H9 (cell line): Measurements from ENCODE around the gene AKAP11. TPM values are rescaled to one million over a fixed set of nuclear protein-coding genes. Genes with fewer than 3 reads are reported as not detected.

Source experiments
- DNase-seq: peaks from one replicate; pipeline ENCODE4 v3.0.0-alpha.2; 2017
- H2AFZ ChIP-seq: one replicate; pipeline ENCODE4 v1.6.1; 2013; ENCODE audit warnings: mild to moderate bottlenecking, low read length, control low read depth, moderate library complexity
- H2AK5ac ChIP-seq: 2 replicates; pipeline ENCODE4 v1.6.1; 2013; ENCODE audit warnings: low read length, control low read depth, mixed read lengths; ENCODE audit not compliant: insufficient read length
- H2BK120ac ChIP-seq: one replicate; pipeline ENCODE4 v1.6.1; 2013; ENCODE audit warnings: low read depth, mild to moderate bottlenecking, low read length, control low read depth, inconsistent platforms; ENCODE audit not compliant: poor library complexity, severe bottlenecking
- H2BK12ac ChIP-seq: 2 replicates; pipeline ENCODE4 v1.6.1; 2013; ENCODE audit warnings: low read length, control low read depth, mixed read lengths, low read depth; ENCODE audit not compliant: insufficient read length
- H2BK15ac ChIP-seq: 2 replicates; pipeline ENCODE4 v1.6.1; 2013; ENCODE audit warnings: low read depth, low read length, control low read depth
- H2BK20ac ChIP-seq: one replicate; pipeline ENCODE4 v1.6.1; 2013; ENCODE audit warnings: low read depth, mild to moderate bottlenecking, low read length, control low read depth, inconsistent platforms; ENCODE audit not compliant: poor library complexity, severe bottlenecking
- H2BK5ac ChIP-seq: 2 replicates; pipeline ENCODE4 v1.6.1; 2013; ENCODE audit warnings: low read length, control low read depth, mixed read lengths; ENCODE audit not compliant: insufficient read length
- H3K14ac ChIP-seq: 2 replicates; pipeline ENCODE4 v1.6.1; 2013; ENCODE audit warnings: low read length, control low read depth; ENCODE audit not compliant: insufficient read depth
- H3K18ac ChIP-seq: 2 replicates; pipeline ENCODE4 v1.6.1; 2013; ENCODE audit warnings: low read depth, mild to moderate bottlenecking, mixed read lengths, low read length, control low read depth; ENCODE audit not compliant: insufficient read length
- H3K23ac ChIP-seq: 2 replicates; pipeline ENCODE4 v1.6.1; 2013; ENCODE audit warnings: low read length, control low read depth, mixed read lengths, low read depth; ENCODE audit not compliant: insufficient read length
- H3K23me2 ChIP-seq: 2 replicates; pipeline ENCODE4 v1.6.1; 2013; ENCODE audit warnings: low read depth, mild to moderate bottlenecking, mixed read lengths, low read length, control low read depth; ENCODE audit not compliant: insufficient read length, poor library complexity, severe bottlenecking
- H3K27ac ChIP-seq: 2 replicates; pipeline ENCODE4 v1.5.1; 2013; ENCODE audit warnings: low read length, control low read depth, mixed read lengths, low read depth; ENCODE audit not compliant: insufficient read length
- H3K27me3 ChIP-seq: 2 replicates; pipeline ENCODE4 v1.6.1; 2013; ENCODE audit warnings: low read length, control low read depth, inconsistent platforms; ENCODE audit not compliant: insufficient read depth
- H3K4ac ChIP-seq: 2 replicates; pipeline ENCODE4 v1.6.1; 2013; ENCODE audit warnings: low read depth, mild to moderate bottlenecking, control low read depth, inconsistent platforms, low read length, moderate library complexity
- H3K4me1 ChIP-seq: 2 replicates; pipeline ENCODE4 v1.6.1; 2013; ENCODE audit warnings: low read length, control low read depth, inconsistent platforms; ENCODE audit not compliant: insufficient read depth
- H3K4me2 ChIP-seq: 2 replicates; pipeline ENCODE4 v1.6.1; 2013; ENCODE audit warnings: low read length, control low read depth, mixed read lengths; ENCODE audit not compliant: insufficient read length, insufficient read depth
- H3K56ac ChIP-seq: 2 replicates; pipeline ENCODE4 v1.6.1; 2013; ENCODE audit warnings: low read depth, mild to moderate bottlenecking, mixed read lengths, low read length, control low read depth; ENCODE audit not compliant: insufficient read length
- H3K79me1 ChIP-seq: 2 replicates; pipeline ENCODE4 v1.6.1; 2013; ENCODE audit warnings: low read depth, mild to moderate bottlenecking, moderate library complexity, low read length, control low read depth, inconsistent platforms; ENCODE audit not compliant: insufficient read depth, poor library complexity, severe bottlenecking
- H3K79me2 ChIP-seq: 2 replicates; pipeline ENCODE4 v1.6.1; 2013; ENCODE audit warnings: low read length, control low read depth, inconsistent platforms; ENCODE audit not compliant: insufficient read depth
- H3K9ac ChIP-seq: 2 replicates; pipeline ENCODE4 v1.6.1; 2013; ENCODE audit warnings: low read length, control low read depth, mixed read lengths; ENCODE audit not compliant: insufficient read length; ENCODE audit errors: extremely low read depth
- H3K9me3 ChIP-seq: one replicate; pipeline ENCODE4 v1.6.1; 2013; ENCODE audit warnings: low read depth, low read length, inconsistent platforms; ENCODE audit not compliant: control insufficient read depth
- H3T11ph ChIP-seq: one replicate; pipeline ENCODE4 v1.6.1; 2013; ENCODE audit warnings: mild to moderate bottlenecking, low read length, control low read depth, inconsistent platforms
- H4K20me1 ChIP-seq: one replicate; pipeline ENCODE4 v1.6.1; 2013; ENCODE audit not compliant: control insufficient read depth, insufficient read length, insufficient read depth
- H4K5ac ChIP-seq: 2 replicates; pipeline ENCODE4 v1.6.1; 2013; ENCODE audit warnings: low read depth, mild to moderate bottlenecking, mixed read lengths, low read length, control low read depth; ENCODE audit not compliant: insufficient read length
- H4K8ac ChIP-seq: replicated peaks from 2 replicates; pipeline ENCODE4 v1.6.1; 2013; ENCODE audit warnings: low read length, control low read depth, mixed read lengths, low read depth; ENCODE audit not compliant: insufficient read length
- H4K91ac ChIP-seq: 2 replicates; pipeline ENCODE4 v1.6.1; 2013; ENCODE audit warnings: low read depth, mild to moderate bottlenecking, moderate library complexity, mixed read lengths, low read length, control low read depth; ENCODE audit not compliant: insufficient read length
- H3K27ac Mint-ChIP-seq, 3 experiments: 2 replicates in 2 of 3; 3 replicates in 1 of 3; pipeline ENCODE4 v1.8.0; 2020 to 2021; ENCODE audit warnings: mixed read lengths in 3 of 3, mild to moderate bottlenecking in 1 of 3, moderate library complexity in 1 of 3
- H3K27me3 Mint-ChIP-seq: 2 replicates; pipeline ENCODE4 v1.8.0; 2021; ENCODE audit warnings: low read depth, mild to moderate bottlenecking, moderate library complexity, mixed read lengths
- H3K36me3 Mint-ChIP-seq, 3 experiments: 2 replicates in 2 of 3; 3 replicates in 1 of 3; pipeline ENCODE4 v1.8.0; 2020 to 2021; ENCODE audit warnings: low read depth in 3 of 3, mixed read lengths in 3 of 3; ENCODE audit not compliant: insufficient read depth in 1 of 3
- H3K4me1 Mint-ChIP-seq, 2 experiments: 2 replicates each; pipeline ENCODE4 v1.8.0; 2020; ENCODE audit warnings: mixed read lengths in 2 of 2
- H3K4me3 Mint-ChIP-seq, 2 experiments: 2 replicates in 1 of 2; 3 replicates in 1 of 2; pipeline ENCODE4 v1.8.0; 2020 to 2021; ENCODE audit warnings: mild to moderate bottlenecking in 2 of 2, mixed read lengths in 2 of 2, moderate library complexity in 1 of 2
- H3K9me3 Mint-ChIP-seq, 2 experiments: 2 replicates in 1 of 2; 3 replicates in 1 of 2; pipeline ENCODE4 v1.8.0; 2020; ENCODE audit warnings: mild to moderate bottlenecking in 2 of 2, mixed read lengths in 2 of 2, moderate library complexity in 1 of 2
- CTCF ChIP-seq: fragments of 200-600 bp; sonication (generic); conservative IDR thresholded peaks from 3 replicates; pipeline ENCODE4 v1.8.0; 2021; ENCODE audit warnings: antibody characterized with exemption, mild to moderate bottlenecking
- total RNA-seq: library from RNA; stranded (reverse); gene quantifications from 2 replicates; pipeline ENCODE4 v1.2.1, GENCODE V29; 2021

The AKAP11 gene
- total RNA-seq, 1 experiment from 2014 or later, result 20.5 TPM

GRCh38 chr13:42328672-42329071, 56.7 kb downstream of the AKAP11 start:
- H2AK5ac ChIP-seq, result no peak overlapping the region
- H4K8ac ChIP-seq, result no peak overlapping the region
- no peak for TF ChIP-seq CTCF
- H4K91ac ChIP-seq, result no peak overlapping the region
- H3T11ph ChIP-seq, result no peak overlapping the region
- no peak for DNase-seq
- no peaks in the 10 kb centered on the region for H3K9me3 ChIP-seq
- H3K27me3 Mint-ChIP-seq, result no peaks in the 10 kb centered on the region
- no peak overlapping the region for H2BK120ac ChIP-seq
- no peaks in the 10 kb centered on the region for H3K79me1 ChIP-seq
- H2BK20ac ChIP-seq, result no peak overlapping the region
- no peak overlapping the region for H2BK12ac ChIP-seq
- H3K23ac ChIP-seq, result no peak overlapping the region
- no peak overlapping the region for H3K9ac ChIP-seq
- H4K20me1 ChIP-seq, result no peaks in the 10 kb centered on the region
- H2BK15ac ChIP-seq, result no peak overlapping the region
- H3K4me3 Mint-ChIP-seq, result no peak overlapping the region
- no peak overlapping the region for H3K4ac ChIP-seq
- no peaks in the 10 kb centered on the region for H3K9me3 Mint-ChIP-seq
- no peak overlapping the region for H3K14ac ChIP-seq
- H3K4me1 ChIP-seq, result no peaks in the 10 kb centered on the region
- no peaks in the 10 kb centered on the region for H3K23me2 ChIP-seq
- no peak overlapping the region for H3K4me2 ChIP-seq
- H3K27ac ChIP-seq, result no peak overlapping the region
- no peak overlapping the region for H2BK5ac ChIP-seq
- no peak overlapping the region for H3K18ac ChIP-seq
- no peaks in the 10 kb centered on the region; the same call in 1 of the 2 replicates for H3K79me2 ChIP-seq
- peaks cover 2 to 3% of the 10 kb centered on the region in 2 experiments; a peak in 2 of 4 replicates for H3K4me1 Mint-ChIP-seq
- no peak overlapping the region for H2AFZ ChIP-seq
- H3K36me3 Mint-ChIP-seq, result no peaks in the 10 kb centered on the region
- no peak overlapping the region for H3K27ac Mint-ChIP-seq
- no peak overlapping the region for H4K5ac ChIP-seq
- no peak overlapping the region for H3K56ac ChIP-seq
- no peaks in the 10 kb centered on the region for H3K27me3 ChIP-seq
